H1 (cell line): Measurements from ENCODE around the gene LRATD1.

Source experiments
- EZH2 ChIP-seq: fragments of 200-600 bp; sonication (generic); IDR thresholded peaks from 2 replicates; pipeline ENCODE4 v1.7.1; 2012; ENCODE audit warnings: low read depth, mild to moderate bottlenecking, moderate library complexity, low read length, inconsistent platforms; ENCODE audit not compliant: severe bottlenecking
- HDAC2 ChIP-seq, 2 experiments: fragments of 300-600 bp in 1 of 2; sonication (generic) in 1 of 2; IDR thresholded peaks; 2 replicates each; pipeline ENCODE4 v1.6.1; 2011 to 2012; ENCODE audit warnings: low read depth in 2 of 2, low read length in 2 of 2, mild to moderate bottlenecking in 2 of 2, moderate library complexity in 2 of 2, borderline replicate concordance in 1 of 2, inconsistent platforms in 1 of 2
- JUND ChIP-seq: IDR thresholded peaks from 2 replicates; pipeline ENCODE4 v1.6.1; 2011; ENCODE audit warnings: mild to moderate bottlenecking, improper control_type of control experiment, low read length
- KDM1A ChIP-seq: fragments of 200-600, 300-600 bp; sonication (generic); IDR thresholded peaks from 2 replicates; pipeline ENCODE4 v1.7.1; 2016; ENCODE audit warnings: mild to moderate bottlenecking, low read length, borderline replicate concordance
- POLR2AphosphoS5 ChIP-seq: IDR thresholded peaks from 2 replicates; pipeline ENCODE4 v1.6.1; 2011; ENCODE audit warnings: low read depth, low read length
- SRF ChIP-seq: IDR thresholded peaks from 2 replicates; pipeline ENCODE4 v1.6.1; 2011; ENCODE audit warnings: mild to moderate bottlenecking, low read depth, low read length, moderate library complexity
- TAF1 ChIP-seq: IDR thresholded peaks from 2 replicates; pipeline ENCODE4 v1.6.1; 2011; ENCODE audit warnings: mild to moderate bottlenecking, low read depth, low read length
- TEAD4 ChIP-seq: IDR thresholded peaks from 2 replicates; pipeline ENCODE4 v1.6.1; 2012; ENCODE audit warnings: low read depth, low read length, inconsistent platforms, mixed read lengths
- ZNF274 ChIP-seq: IDR thresholded peaks from 2 replicates; pipeline ENCODE4 v1.7.0; 2012; ENCODE audit warnings: low read length, borderline replicate concordance; ENCODE audit errors: extremely low read depth
- TF ChIP-seq, protein P1 (sequence below): IDR thresholded peaks from 2 replicates; pipeline ENCODE4 v1.6.1; 2012; ENCODE audit warnings: inconsistent platforms
- TF ChIP-seq, protein P2 (sequence below): IDR thresholded peaks from 2 replicates; pipeline ENCODE4 v1.6.1; 2011; ENCODE audit warnings: low read length, improper control_type of control experiment
- TF ChIP-seq, protein P3 (sequence below), 3 experiments: IDR thresholded peaks; 1 replicate in 2 of 3; 2 replicates in 1 of 3; pipeline versions ENCODE4 v1.5.1 to v1.6.1; 2011; ENCODE audit warnings: low read length in 3 of 3, mild to moderate bottlenecking in 3 of 3, inconsistent platforms in 2 of 3, low read depth in 1 of 3, moderate library complexity in 1 of 3; ENCODE audit not compliant: insufficient read depth in 1 of 3; ENCODE audit errors: control extremely low read depth in 1 of 3

DNA sequence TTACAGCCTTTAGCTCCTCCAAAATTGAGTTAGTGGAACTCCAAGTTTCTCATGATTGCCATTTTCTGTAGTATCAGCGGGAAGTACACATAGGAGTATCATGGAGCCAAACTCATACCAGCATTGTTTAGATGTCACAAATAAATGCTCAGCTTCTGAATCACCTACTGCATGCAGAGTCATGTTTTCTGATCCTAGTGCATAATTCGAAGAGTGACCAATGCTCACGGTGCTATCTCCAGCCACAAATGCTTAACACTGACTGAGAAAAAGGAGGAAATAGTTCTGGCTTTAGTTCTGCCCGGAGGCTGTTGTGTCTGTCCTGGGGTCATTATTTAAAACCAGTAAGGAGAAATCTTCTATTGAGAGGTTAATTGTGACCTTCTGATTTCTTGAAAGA is 45.4 kb upstream of the LRATD1 start:
- TF ChIP-seq, protein P1, sequence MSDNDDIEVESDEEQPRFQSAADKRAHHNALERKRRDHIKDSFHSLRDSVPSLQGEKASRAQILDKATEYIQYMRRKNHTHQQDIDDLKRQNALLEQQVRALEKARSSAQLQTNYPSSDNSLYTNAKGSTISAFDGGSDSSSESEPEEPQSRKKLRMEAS = no peak
- no peak for TF ChIP-seq POLR2AphosphoS5
- TF ChIP-seq KDM1A = no peak
- TF ChIP-seq JUND = no peak
- no peak for TF ChIP-seq TEAD4
- TF ChIP-seq ZNF274 = no peak
- TF ChIP-seq TAF1 = no peak
- no peak for TF ChIP-seq EZH2
- TF ChIP-seq HDAC2 (IDR thresholded peaks at IDR 0.05; ENCODE audit: borderline replicate concordance in 1 of 2, low read depth in 2 of 2, low read length in 2 of 2) = no peak
- TF ChIP-seq SRF = no peak
- TF ChIP-seq, protein P2, sequence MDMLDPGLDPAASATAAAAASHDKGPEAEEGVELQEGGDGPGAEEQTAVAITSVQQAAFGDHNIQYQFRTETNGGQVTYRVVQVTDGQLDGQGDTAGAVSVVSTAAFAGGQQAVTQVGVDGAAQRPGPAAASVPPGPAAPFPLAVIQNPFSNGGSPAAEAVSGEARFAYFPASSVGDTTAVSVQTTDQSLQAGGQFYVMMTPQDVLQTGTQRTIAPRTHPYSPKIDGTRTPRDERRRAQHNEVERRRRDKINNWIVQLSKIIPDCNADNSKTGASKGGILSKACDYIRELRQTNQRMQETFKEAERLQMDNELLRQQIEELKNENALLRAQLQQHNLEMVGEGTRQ = no peak
- TF ChIP-seq, protein P3, sequence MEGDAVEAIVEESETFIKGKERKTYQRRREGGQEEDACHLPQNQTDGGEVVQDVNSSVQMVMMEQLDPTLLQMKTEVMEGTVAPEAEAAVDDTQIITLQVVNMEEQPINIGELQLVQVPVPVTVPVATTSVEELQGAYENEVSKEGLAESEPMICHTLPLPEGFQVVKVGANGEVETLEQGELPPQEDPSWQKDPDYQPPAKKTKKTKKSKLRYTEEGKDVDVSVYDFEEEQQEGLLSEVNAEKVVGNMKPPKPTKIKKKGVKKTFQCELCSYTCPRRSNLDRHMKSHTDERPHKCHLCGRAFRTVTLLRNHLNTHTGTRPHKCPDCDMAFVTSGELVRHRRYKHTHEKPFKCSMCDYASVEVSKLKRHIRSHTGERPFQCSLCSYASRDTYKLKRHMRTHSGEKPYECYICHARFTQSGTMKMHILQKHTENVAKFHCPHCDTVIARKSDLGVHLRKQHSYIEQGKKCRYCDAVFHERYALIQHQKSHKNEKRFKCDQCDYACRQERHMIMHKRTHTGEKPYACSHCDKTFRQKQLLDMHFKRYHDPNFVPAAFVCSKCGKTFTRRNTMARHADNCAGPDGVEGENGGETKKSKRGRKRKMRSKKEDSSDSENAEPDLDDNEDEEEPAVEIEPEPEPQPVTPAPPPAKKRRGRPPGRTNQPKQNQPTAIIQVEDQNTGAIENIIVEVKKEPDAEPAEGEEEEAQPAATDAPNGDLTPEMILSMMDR (IDR thresholded peaks at IDR 0.05; ENCODE audit: control extremely low read depth in 1 of 3, insufficient read depth in 1 of 3, low read depth in 1 of 3, low read length in 3 of 3) = no peak
